Transverse colon (tissue), 4 donors: ENCODE measurements around the gene CFAP46.

Experiments used
- CTCF ChIP-seq, 5 experiments: fragments of 200-600 bp in 3 of 5; fragments of 450-650 bp in 2 of 5; sonication (generic) in 3 of 5; IDR thresholded peaks; 1 replicate in 2 of 5; 2 replicates in 3 of 5; pipeline ENCODE4 v1.5.1; 2016 to 2017; ENCODE audit warnings: antibody characterized with exemption in 5 of 5, inconsistent platforms in 3 of 5, mild to moderate bottlenecking in 2 of 5, moderate library complexity in 1 of 5
- POLR2A ChIP-seq: fragments of 450-650 bp; IDR thresholded peaks from one replicate; pipeline ENCODE4 v1.6.1; 2016; ENCODE audit warnings: antibody characterized with exemption, mild to moderate bottlenecking, moderate library complexity
- POLR2AphosphoS5 ChIP-seq, 3 donors: sonication (generic); formaldehyde crosslinking; IDR thresholded peaks; one replicate each; pipeline ENCODE4 v1.6.1; 2016; ENCODE audit warnings: antibody characterized with exemption in 3 of 3

DNA sequence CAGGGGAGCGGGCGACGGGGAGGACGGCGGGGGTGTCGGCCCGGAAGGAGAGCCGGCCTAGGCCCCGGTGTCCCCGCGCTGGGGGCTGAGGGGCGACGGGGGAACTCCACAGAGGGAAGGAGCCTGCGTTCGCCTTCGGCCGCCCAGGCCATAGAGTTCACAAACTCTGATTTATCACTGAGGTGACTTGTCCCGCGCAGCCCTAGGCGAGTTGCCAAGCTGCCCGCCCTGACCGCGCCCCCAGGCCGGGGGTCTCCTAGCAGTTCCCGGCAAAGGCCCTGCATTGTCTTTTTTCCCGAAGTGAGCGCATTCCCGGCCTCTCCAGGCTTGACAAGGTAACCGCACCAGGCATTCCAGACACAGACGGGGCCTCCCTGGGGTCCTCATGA, 153.5 kb downstream of the CFAP46 start:
- TF ChIP-seq CTCF (IDR thresholded peaks at IDR 0.05), result no peak
- TF ChIP-seq POLR2A, result no peak
- TF ChIP-seq POLR2AphosphoS5 (IDR thresholded peaks at IDR 0.05), result no peak
